GM18873 (cell line): ENCODE data around the gene CORIN.
"Not testable (repeated sequence)": the region's sequence is repeated elsewhere in the genome, so short reads cannot be mapped to it uniquely, and the experiment has no call there.

Experiments used
- ATAC-seq: cut with Tn5 transposase; IDR thresholded peaks from one replicate; pipeline ENCODE4 v1.9.1; 2021; ENCODE audit warnings: mild to moderate bottlenecking, moderate library complexity, moderate number of reproducible peaks; ENCODE audit not compliant: unreplicated experiment, low FRiP score

CORIN gene

DNA sequence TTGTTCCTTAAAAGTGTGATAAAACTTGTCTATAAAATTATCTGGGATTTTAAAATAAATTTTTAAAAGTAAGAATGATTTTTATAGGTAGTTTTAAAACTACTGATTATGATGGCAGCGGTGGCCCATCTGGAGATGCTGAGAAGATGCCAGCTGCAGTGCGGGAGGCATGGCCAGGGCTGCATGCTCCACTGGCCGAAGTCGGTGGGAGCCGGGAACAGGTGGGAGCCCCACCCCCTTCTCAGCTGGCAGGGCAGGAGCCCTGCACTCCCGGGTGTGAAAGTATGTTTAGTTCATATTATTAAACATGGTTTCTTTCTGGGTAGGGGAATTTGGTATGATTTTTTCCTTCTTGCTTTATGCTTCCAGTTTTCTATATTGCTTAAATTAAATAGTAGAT, 63.8 kb downstream of the CORIN start:
- ATAC-seq, result no peak

DNA sequence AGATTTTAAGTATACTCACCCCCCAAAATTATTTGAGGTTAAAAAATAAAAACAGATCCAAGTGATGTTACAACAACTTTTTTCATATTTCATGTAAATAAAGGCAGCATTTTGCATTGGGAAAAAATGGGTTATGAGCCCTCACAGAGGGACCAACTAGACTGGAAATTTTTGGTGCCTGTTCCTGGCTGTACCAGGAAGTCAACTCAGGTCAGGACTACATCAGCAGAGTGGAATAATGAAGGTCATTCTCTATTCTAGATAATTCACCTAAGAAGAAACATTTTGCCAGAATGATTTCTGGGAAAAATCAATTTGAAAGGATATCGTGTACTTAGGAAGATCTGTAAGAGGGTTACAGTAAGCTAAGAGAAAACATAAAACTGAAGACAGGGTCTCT, 66.8 kb downstream of the CORIN start:
- ATAC-seq, result no peak

GRCh38 chr4:47767956-47768355, 69.9 kb downstream of the CORIN start:
- ATAC-seq, result not testable (repeated sequence)

GRCh38 chr4:47763279-47763678, 74.6 kb downstream of the CORIN start:
- no peak for ATAC-seq

- no peak for ATAC-seq
Observed at GRCh38 chr4:47762376-47763266, 75.2 kb downstream of the CORIN start.

GRCh38 chr4:47753316-47753715, 84.6 kb downstream of the CORIN start:
- ATAC-seq, result not testable (repeated sequence)

- no peak for ATAC-seq
Observed at GRCh38 chr4:47752214-47752613, 85.7 kb downstream of the CORIN start.

DNA sequence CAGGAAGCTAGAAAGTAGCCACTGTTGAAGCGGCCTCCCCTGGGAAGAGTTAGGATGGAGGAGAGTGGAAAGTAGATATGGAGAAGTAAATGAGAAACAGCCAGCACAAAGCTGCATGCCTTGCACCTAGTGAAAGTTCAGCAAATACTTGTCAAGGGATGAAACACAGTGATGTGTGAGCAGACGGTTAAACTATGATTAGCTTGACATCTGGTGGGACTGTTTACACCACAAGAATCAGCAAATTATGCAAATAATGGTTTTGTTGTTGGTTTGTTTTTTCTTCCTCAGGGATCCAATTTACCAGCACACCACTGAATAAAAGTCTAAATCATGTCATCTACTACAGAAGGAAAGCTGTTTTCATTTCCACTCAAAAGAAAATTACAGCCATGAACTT, 87.1 kb downstream of the CORIN start:
- no peak for ATAC-seq

GRCh38 chr4:47749858-47750257, 88.0 kb downstream of the CORIN start:
- ATAC-seq, result no peak

GRCh38 chr4:47749060-47749459, 88.8 kb downstream of the CORIN start:
- ATAC-seq, result no peak

- no peak for ATAC-seq
Observed at GRCh38 chr4:47747846-47748494, 89.9 kb downstream of the CORIN start.

DNA sequence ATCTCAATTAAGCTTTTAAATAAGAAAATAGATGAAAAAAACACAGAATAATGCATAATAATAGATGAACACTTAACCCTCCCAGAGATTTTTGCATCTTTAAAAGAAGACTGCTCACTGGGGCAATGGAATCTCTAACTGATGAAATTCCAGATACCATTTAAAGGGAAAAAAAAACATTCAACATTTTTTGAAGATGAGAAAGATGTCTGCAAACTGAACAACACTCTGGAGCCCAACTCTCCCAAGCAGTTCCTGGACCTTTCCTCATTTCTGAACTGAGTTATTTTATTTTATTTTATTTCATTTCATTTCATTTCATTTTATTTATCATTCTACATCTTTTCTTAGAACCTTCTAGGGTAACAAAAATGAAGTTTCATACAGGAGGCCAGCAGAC, 90.7 kb downstream of the CORIN start:
- ATAC-seq, result no peak

DNA sequence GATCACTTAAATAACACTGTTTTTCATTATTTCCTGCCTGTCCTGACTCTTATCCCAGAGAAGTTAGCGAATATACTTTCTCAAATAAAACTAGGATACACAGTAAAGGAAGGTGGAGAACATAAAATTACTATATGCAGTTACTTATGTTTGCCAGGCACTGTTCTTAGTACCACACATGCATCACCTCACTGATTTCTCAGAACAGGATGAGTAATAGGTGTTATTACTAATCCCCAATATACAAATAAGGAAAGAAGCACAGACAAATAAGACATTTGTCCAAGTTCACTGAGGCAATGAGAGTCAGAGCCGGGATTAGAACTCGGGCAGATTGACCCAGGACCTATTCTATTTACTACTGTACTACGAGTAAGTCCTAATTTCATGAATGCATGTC, 91.7 kb downstream of the CORIN start:
- no peak for ATAC-seq

- ATAC-seq, result no peak
Observed at GRCh38 chr4:47744843-47745382, 93.0 kb downstream of the CORIN start.

DNA sequence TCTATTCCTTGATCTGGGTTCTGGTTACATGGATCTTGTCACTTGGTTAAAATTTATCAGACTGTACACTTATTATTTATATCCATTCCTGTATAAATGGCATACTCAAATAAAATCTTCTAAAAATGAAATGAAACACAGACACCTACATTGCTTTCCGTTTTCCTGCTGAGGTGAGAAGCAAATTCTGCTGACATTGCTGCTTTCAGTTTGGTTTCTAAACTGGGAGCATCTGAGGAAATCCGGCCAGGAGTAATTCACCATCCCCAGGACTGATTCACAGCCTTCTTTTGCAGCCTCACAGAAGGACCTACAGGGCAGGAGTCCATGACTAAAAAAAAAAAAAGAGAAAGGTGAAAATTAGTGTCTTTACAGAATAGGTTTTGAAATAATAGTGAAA, 93.6 kb downstream of the CORIN start:
- no peak for ATAC-seq

DNA sequence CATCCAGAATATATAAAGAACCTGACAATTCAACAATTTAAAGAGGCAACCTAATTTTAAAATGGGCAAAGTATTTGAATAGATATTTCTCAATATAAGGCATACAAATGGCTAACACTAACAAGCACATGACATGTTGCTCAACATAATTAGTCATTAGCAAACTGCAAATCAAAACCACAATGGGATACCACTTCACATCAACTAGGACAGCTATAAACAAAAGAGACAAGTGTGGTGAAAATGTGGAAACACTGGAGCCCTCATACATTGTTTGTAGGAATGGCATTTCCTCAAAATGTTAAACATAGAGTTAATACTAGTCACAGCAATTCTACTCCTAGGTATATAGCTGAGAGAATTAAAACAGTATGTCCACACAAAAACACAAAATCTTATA, 96.7 kb downstream of the CORIN start:
- no peak for ATAC-seq

DNA sequence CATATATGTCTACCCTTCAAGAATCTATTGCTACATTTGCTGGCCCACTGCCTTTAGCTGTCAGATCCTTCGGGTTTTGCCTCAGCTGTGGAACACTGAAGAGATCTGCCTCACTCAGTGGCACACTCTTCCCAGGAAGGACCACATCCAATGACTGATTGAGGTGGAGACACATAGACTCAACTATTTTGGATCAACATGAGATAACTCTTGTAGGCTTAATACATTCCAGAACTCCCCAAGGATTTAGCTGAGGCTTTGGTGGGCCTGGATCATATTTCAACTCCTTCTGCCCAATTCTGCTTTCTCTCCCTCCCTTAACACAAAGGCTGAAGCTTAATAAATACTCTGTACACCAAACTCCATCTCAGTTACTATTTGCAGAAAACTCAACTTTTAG, 100.5 kb downstream of the CORIN start:
- no peak for ATAC-seq

GRCh38 chr4:47736555-47736954, 101.3 kb downstream of the CORIN start:
- no peak for ATAC-seq

GRCh38 chr4:47736146-47736545, 101.7 kb downstream of the CORIN start:
- ATAC-seq, result no peak

DNA sequence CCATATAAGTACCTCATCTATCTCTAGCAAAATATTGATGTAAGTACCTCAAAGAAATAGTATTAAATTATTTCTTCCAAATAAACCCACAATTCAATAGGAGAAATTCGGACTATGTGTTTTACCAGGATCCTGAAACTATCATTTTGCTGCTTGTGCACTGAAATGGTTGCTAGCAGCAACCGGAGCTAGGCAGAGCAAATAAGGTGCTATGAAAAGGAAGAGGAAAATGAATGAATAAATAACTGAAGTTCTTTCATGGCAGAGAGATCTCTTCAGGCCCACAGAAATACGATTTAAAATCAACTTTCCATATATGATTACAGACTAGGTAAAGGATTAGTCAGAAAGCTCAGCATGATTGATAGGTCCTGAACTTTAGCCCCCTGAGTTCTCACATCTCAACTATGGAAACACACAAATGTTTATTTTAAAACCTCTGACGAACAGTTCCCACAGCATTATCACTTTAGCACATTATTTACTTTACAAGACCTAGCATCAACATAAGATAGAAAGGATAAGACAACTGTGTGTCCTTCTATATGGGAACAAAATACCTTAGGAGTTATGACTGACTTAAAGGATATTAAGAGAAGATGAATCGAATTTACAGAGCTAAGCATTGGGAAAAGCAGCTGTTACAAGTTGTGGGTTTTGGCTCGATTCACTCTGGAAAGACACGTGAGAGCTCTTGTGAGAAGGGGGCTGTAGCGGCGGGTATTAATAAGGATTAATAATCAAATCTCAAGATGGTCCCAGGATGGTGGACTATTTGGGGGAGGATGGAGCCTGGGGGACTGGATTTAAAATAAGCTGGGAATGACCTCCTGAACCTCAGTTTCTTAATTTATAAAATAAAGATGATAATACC, 104.3 kb downstream of the CORIN start:
- no peak for ATAC-seq

GRCh38 chr4:47731182-47731581, 106.7 kb downstream of the CORIN start:
- ATAC-seq, result no peak
